HAP-1 (cell line): ENCODE results near the gene SSR2.
"Not testable (repeated sequence)": the region's sequence is repeated elsewhere in the genome, so short reads cannot be mapped to it uniquely, and the experiment has no call there.

Experiments used
- DNase-seq, 2 experiments: peaks; one replicate each; pipeline ENCODE4 v3.0.0-alpha.2; 2016 to 2020; ENCODE audit warnings: low spot score in 2 of 2
- H3K27me3 ChIP-seq: fragments of 250-450 bp; sonication (Bioruptor Pico); 2 replicates; pipeline ENCODE4 v1.5.1; 2020; ENCODE audit warnings: low read depth, mild to moderate bottlenecking, moderate library complexity
- H3K36me3 ChIP-seq: fragments of 250-450 bp; sonication (Bioruptor Pico); replicated peaks from 2 replicates; pipeline ENCODE4 v1.5.1; 2020; ENCODE audit warnings: mild to moderate bottlenecking
- H3K4me1 ChIP-seq: fragments of 250-450 bp; sonication (Bioruptor Pico); 2 replicates; pipeline ENCODE4 v1.5.1; 2020; ENCODE audit warnings: mild to moderate bottlenecking
- H3K4me3 ChIP-seq: fragments of 250-450 bp; sonication (Bioruptor Pico); 2 replicates; pipeline ENCODE4 v1.5.1; 2020; ENCODE audit warnings: mild to moderate bottlenecking, moderate library complexity
- H3K9me3 ChIP-seq: fragments of 250-450 bp; sonication (Bioruptor Pico); 2 replicates; pipeline ENCODE4 v1.5.1; 2020; ENCODE audit warnings: mild to moderate bottlenecking, moderate library complexity
- in situ Hi-C: fragments of 300-500 bp; cut with MboI; formaldehyde crosslinking; loops from 3 replicates; pipeline ENCODE4 v1.14.3; 2020; ENCODE audit warnings: low sequenced_read_pairs, inconsistent platforms, mixed read lengths

The SSR2 gene

GRCh38 chr1:156054500-156055280 lies 33.9 kb upstream of the SSR2 start, which contains the start of gene LAMTOR2:
TSS of gene LAMTOR2 (plus strand) at chr1:156054782. CDS start at chr1:156054890, 108 bp downstream.
- H3K36me3 ChIP-seq, result peaks cover 13% of the 10 kb centered on the region
- peak within 1 kb of the TSS; percentile 98 for H3K4me3 ChIP-seq
- DNase-seq, result peak; percentile 98 to 99
- no peaks in the 10 kb centered on the region for H3K27me3 ChIP-seq
- in situ Hi-C loops, result loop anchor here (10.0 kb wide), 1 partner anchor 120 kb away; the partner anchor contains the start of gene KHDC4
- H3K4me1 ChIP-seq, result no peaks in the 10 kb centered on the region
- H3K9me3 ChIP-seq, result no peaks in the 10 kb centered on the region

- H3K27me3 ChIP-seq, result no peaks in the 10 kb centered on the region
- H3K4me1 ChIP-seq, result no peaks in the 10 kb centered on the region
- H3K4me3 ChIP-seq, result peak within 1 kb of the TSS; percentile 98
- in situ Hi-C loops, result loop anchor here (10.0 kb wide), 1 partner anchor 119 kb away; the partner anchor contains the start of gene KHDC4
- peak; percentile 73 to 93 for DNase-seq
- peaks cover 21% of the 10 kb centered on the region for H3K36me3 ChIP-seq
- no peaks in the 10 kb centered on the region for H3K9me3 ChIP-seq
These were observed 33.2 kb upstream of the SSR2 start, which contains the start of gene UBQLN4 for GRCh38 chr1:156053768-156054499. TSS of gene UBQLN4 (minus strand) at chr1:156053798. CDS start at chr1:156053701, 97 bp downstream.

- Histone ChIP-seq H3K27me3 (no peaks in the 10 kb centered on the region), H3K36me3 (peaks cover 24% of the 10 kb centered on the region), H3K4me1 (no peaks in the 10 kb centered on the region), H3K9me3 (no peaks in the 10 kb centered on the region), H3K4me3 (peak overlapping the region; percentile 98)
- DNase-seq, result peak; percentile 67 to 80
- in situ Hi-C loops, result loop anchor here (10.0 kb wide), 1 partner anchor 118 kb away; the partner anchor contains the start of gene KHDC4
These were observed 32.4 kb upstream of the SSR2 start for GRCh38 chr1:156052862-156053767.

- Histone ChIP-seq H3K36me3 (peaks cover 26% of the 10 kb centered on the region), H3K9me3 (no peaks in the 10 kb centered on the region), H3K27me3 (no peaks in the 10 kb centered on the region), H3K4me1 (no peaks in the 10 kb centered on the region), H3K4me3 (no peak overlapping the region)
- in situ Hi-C loops, result loop anchor here (10.0 kb wide), 1 partner anchor 116 kb away; the partner anchor contains the start of gene KHDC4
- no peak for DNase-seq
These were observed 30.4 kb upstream of the SSR2 start for GRCh38 chr1:156051011-156051725.

GRCh38 chr1:156050376-156050775 lies 29.6 kb upstream of the SSR2 start:
- no peak overlapping the region for H3K4me3 ChIP-seq
- peaks cover 26% of the 10 kb centered on the region for H3K36me3 ChIP-seq
- H3K4me1 ChIP-seq, result no peaks in the 10 kb centered on the region
- no peaks in the 10 kb centered on the region for H3K9me3 ChIP-seq
- H3K27me3 ChIP-seq, result no peaks in the 10 kb centered on the region
- in situ Hi-C loops, result loop anchor here (10.0 kb wide), 1 partner anchor 116 kb away; the partner anchor contains the start of gene KHDC4
- DNase-seq, result no peak

GRCh38 chr1:156048663-156049258 lies 28.0 kb upstream of the SSR2 start:
- no peak for DNase-seq
- H3K4me3 ChIP-seq, result no peak overlapping the region
- H3K4me1 ChIP-seq, result no peaks in the 10 kb centered on the region
- no peaks in the 10 kb centered on the region for H3K9me3 ChIP-seq
- H3K27me3 ChIP-seq, result no peaks in the 10 kb centered on the region
- peaks cover 22% of the 10 kb centered on the region for H3K36me3 ChIP-seq
- in situ Hi-C loops, result no loop called here

GRCh38 chr1:156045076-156045475 lies 24.3 kb upstream of the SSR2 start:
- Histone ChIP-seq H3K4me1 (no peaks in the 10 kb centered on the region), H3K9me3 (no peaks in the 10 kb centered on the region), H3K36me3 (peaks cover 44% of the 10 kb centered on the region), H3K27me3 (no peaks in the 10 kb centered on the region), H3K4me3 (no peak overlapping the region)
- DNase-seq, result no peak
- in situ Hi-C loops, result no loop called here

- Histone ChIP-seq H3K9me3 (no peaks in the 10 kb centered on the region), H3K36me3 (peaks cover 37% of the 10 kb centered on the region), H3K4me1 (no peaks in the 10 kb centered on the region), H3K27me3 (no peaks in the 10 kb centered on the region), H3K4me3 (no peak overlapping the region)
- no peak for DNase-seq
- in situ Hi-C loops, result no loop called here
These were observed 22.1 kb upstream of the SSR2 start for GRCh38 chr1:156042828-156043227.

- DNase-seq, H3K4me1 ChIP-seq, H3K27me3 ChIP-seq, in situ Hi-C loops, H3K4me3 ChIP-seq, H3K9me3 ChIP-seq: not testable (repeated sequence)
- peaks cover 16% of the 10 kb centered on the region for H3K36me3 ChIP-seq
These were observed 14.2 kb upstream of the SSR2 start for GRCh38 chr1:156034991-156035390.

GRCh38 chr1:156033011-156033410 lies 12.3 kb upstream of the SSR2 start:
- in situ Hi-C loops, result no loop called here
- no peaks in the 10 kb centered on the region for H3K27me3 ChIP-seq
- no peaks in the 10 kb centered on the region for H3K9me3 ChIP-seq
- DNase-seq, result no peak
- H3K4me3 ChIP-seq, result no peak overlapping the region
- peaks cover 7% of the 10 kb centered on the region for H3K36me3 ChIP-seq
- no peaks in the 10 kb centered on the region for H3K4me1 ChIP-seq

- in situ Hi-C loops, result no loop called here
- H3K9me3 ChIP-seq, result no peaks in the 10 kb centered on the region
- no peaks in the 10 kb centered on the region for H3K36me3 ChIP-seq
- H3K27me3 ChIP-seq, result no peaks in the 10 kb centered on the region
- no peak for DNase-seq
- H3K4me1 ChIP-seq, result peaks cover 8% of the 10 kb centered on the region
- no peak overlapping the region for H3K4me3 ChIP-seq
These were observed 5.8 kb upstream of the SSR2 start for GRCh38 chr1:156026588-156026987.

- no peaks in the 10 kb centered on the region for H3K27me3 ChIP-seq
- in situ Hi-C loops, result no loop called here
These were observed 5.1 kb upstream of the SSR2 start for GRCh38 chr1:156025876-156026275.

More at GRCh38 chr1:156025876-156026275, 5.1 kb upstream of the SSR2 start:
- Histone ChIP-seq H3K4me3 (no peak overlapping the region), H3K4me1 (peaks cover 12% of the 10 kb centered on the region), H3K36me3 (no peaks in the 10 kb centered on the region), H3K9me3 (no peaks in the 10 kb centered on the region; the same call in 1 of the 2 replicates)
- peak; percentile 60 to 74 for DNase-seq
